Liver (tissue), 9 donors: ENCODE measurements around the gene CEP63. TPM values are rescaled to one million over a fixed set of nuclear protein-coding genes. Genes with fewer than 3 reads are reported as not detected.

Experiments used
- DNase-seq: peaks from one replicate; pipeline ENCODE4 v3.0.0-alpha.2; 2017; ENCODE audit warnings: low spot score
- H3K27ac ChIP-seq, 2 donors: one replicate each; pipeline ENCODE4 v1.7.0; 2013; ENCODE audit warnings: inconsistent platforms in 2 of 2, low read length in 2 of 2, control low read depth in 1 of 2, low read depth in 1 of 2, mild to moderate bottlenecking in 1 of 2
- H3K27me3 ChIP-seq, 4 donors: one replicate each; pipeline versions ENCODE4 v1.6.1 to v1.7.0; 2013; ENCODE audit warnings: low read length in 3 of 4, inconsistent platforms in 1 of 4, mild to moderate bottlenecking in 1 of 4, moderate library complexity in 1 of 4; ENCODE audit not compliant: control insufficient read depth in 4 of 4, insufficient read depth in 4 of 4
- H3K36me3 ChIP-seq, 4 donors: one replicate each; pipeline versions ENCODE4 v1.6.1 to v1.7.0; 2013; ENCODE audit warnings: low read length in 3 of 4, mild to moderate bottlenecking in 3 of 4, low read depth in 1 of 4, moderate library complexity in 1 of 4; ENCODE audit not compliant: control insufficient read depth in 4 of 4, insufficient read depth in 3 of 4
- H3K4me1 ChIP-seq, 4 donors: one replicate each; pipeline versions ENCODE4 v1.6.1 to v1.7.0; 2013; ENCODE audit warnings: low read length in 3 of 4, mild to moderate bottlenecking in 3 of 4, moderate library complexity in 1 of 4; ENCODE audit not compliant: control insufficient read depth in 4 of 4, insufficient read depth in 4 of 4
- H3K4me3 ChIP-seq, 3 donors: one replicate each; pipeline versions ENCODE4 v1.6.1 to v1.7.0; 2013; ENCODE audit warnings: low read length in 3 of 3, control low read depth in 1 of 3, low read depth in 1 of 3, mild to moderate bottlenecking in 1 of 3
- H3K9ac ChIP-seq, 2 donors: one replicate each; pipeline ENCODE4 v1.7.0; 2013; ENCODE audit warnings: low read length in 2 of 2, mild to moderate bottlenecking in 2 of 2, moderate library complexity in 2 of 2, control low read depth in 1 of 2, low read depth in 1 of 2
- H3K9me3 ChIP-seq, 4 donors: one replicate each; pipeline versions ENCODE4 v1.6.1 to v1.7.0; 2013; ENCODE audit warnings: low read length in 3 of 4; ENCODE audit not compliant: control insufficient read depth in 4 of 4
- EGR1 ChIP-seq, 2 donors: IDR thresholded peaks; 2 replicates each; pipeline ENCODE4 v1.6.1; 2016 to 2018; ENCODE audit warnings: antibody characterized with exemption in 2 of 2, low read depth in 2 of 2
- FOXA1 ChIP-seq: IDR thresholded peaks from 2 replicates; pipeline ENCODE4 v1.6.1; 2016; ENCODE audit warnings: antibody characterized with exemption
- FOXA2 ChIP-seq: IDR thresholded peaks from 2 replicates; pipeline ENCODE4 v1.6.1; 2016; ENCODE audit warnings: antibody characterized with exemption
- GABPA ChIP-seq, 2 donors: IDR thresholded peaks in 1 of 2; conservative IDR thresholded peaks in 1 of 2; 2 replicates each; pipeline ENCODE4 v1.6.1; 2016; ENCODE audit warnings: antibody characterized with exemption in 2 of 2, mild to moderate bottlenecking in 1 of 2, moderate library complexity in 1 of 2
- HNF4A ChIP-seq, 2 donors: conservative IDR thresholded peaks; 2 replicates each; pipeline ENCODE4 v1.6.1; 2016; ENCODE audit warnings: antibody characterized with exemption in 2 of 2, mild to moderate bottlenecking in 2 of 2
- JUND ChIP-seq, 2 donors: IDR thresholded peaks; 2 replicates each; pipeline ENCODE4 v1.6.1; 2016; ENCODE audit warnings: antibody characterized with exemption in 2 of 2
- NR2F2 ChIP-seq: IDR thresholded peaks from 2 replicates; pipeline ENCODE4 v1.6.1; 2016; ENCODE audit warnings: antibody characterized with exemption
- RAD21 ChIP-seq, 2 donors: IDR thresholded peaks; 2 replicates each; pipeline ENCODE4 v1.6.1; 2016; ENCODE audit warnings: antibody characterized with exemption in 2 of 2, mild to moderate bottlenecking in 2 of 2
- REST ChIP-seq: IDR thresholded peaks from 2 replicates; pipeline ENCODE4 v1.6.1; 2016; ENCODE audit warnings: antibody characterized with exemption, mild to moderate bottlenecking
- SP1 ChIP-seq: IDR thresholded peaks from 2 replicates; pipeline ENCODE4 v1.6.1; 2018; ENCODE audit warnings: antibody characterized with exemption, mild to moderate bottlenecking
- WGBS: extraction: QIAGEN DNeasy Blood & Tissue Kit; methylation state at CpG from one replicate; pipeline ENCODE4 v1.1.7; 2013; 5-methylcytosine and 5-hydroxymethylcytosine counted together
- polyA plus RNA-seq, 2 donors: library from polyadenylated mRNA; stranded (reverse) in 1 of 2; unstranded in 1 of 2; fragments of 200-250 nt in 1 of 2; fragments of >200 nt in 1 of 2; fragmentation: Nextera tagmentation in 1 of 2; extraction: Ambion mirVana in 1 of 2; gene quantifications; one replicate each; pipeline versions ENCODE4 v1.2.1 to v1.2.3, GENCODE V29; 2013 to 2015
- total RNA-seq, 2 donors: library from RNA; depleted of rRNA; stranded (reverse); fragments of >200 nt; gene quantifications; one replicate each; pipeline ENCODE4 v1.2.3, GENCODE V29; 2014
- TF ChIP-seq, protein P1 (sequence below): IDR thresholded peaks from 2 replicates; pipeline ENCODE4 v1.6.1; 2016; ENCODE audit warnings: antibody characterized with exemption
- TF ChIP-seq, protein P2 (sequence below): fragments of 150-350 bp; IDR thresholded peaks from 2 replicates; pipeline ENCODE4 v1.5.1; 2017; ENCODE audit warnings: improper control_type of control experiment, low read depth, low read length; ENCODE audit not compliant: missing input control
- TF ChIP-seq, protein P3 (sequence below): IDR thresholded peaks from 2 replicates; pipeline ENCODE4 v1.6.1; 2016; ENCODE audit warnings: antibody characterized with exemption
- TF ChIP-seq, protein P4 (sequence below): IDR thresholded peaks from 2 replicates; pipeline ENCODE4 v1.6.1; 2016; ENCODE audit warnings: antibody characterized with exemption
- donor health status: healthy.
- donor health status: healthy.
- donor health status: healthy.
- donor health status: healthy.
- donor health status: healthy.

Gene CEP63
- total and polyA plus RNA-seq, 4 donors, result 8.1 to 16.1 (median 12.7) TPM

DNA sequence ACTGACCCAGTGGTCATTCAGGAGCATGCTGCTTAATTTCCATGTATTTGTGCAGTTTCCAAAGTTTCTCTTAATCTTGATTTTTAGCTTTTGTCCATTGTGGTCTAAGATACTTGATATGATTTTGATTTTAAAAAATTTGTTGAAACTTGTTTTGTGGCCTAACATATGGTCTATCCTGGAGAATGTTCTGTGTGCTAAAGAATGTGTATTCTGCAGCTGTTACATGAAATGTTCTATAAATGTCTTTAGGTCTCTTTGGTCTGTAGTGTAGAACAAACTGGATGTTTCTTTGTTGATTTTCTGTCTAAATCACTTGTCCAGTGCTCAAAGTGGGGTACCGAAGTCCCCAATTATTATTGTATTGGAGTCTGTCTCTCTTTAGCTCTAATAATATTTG, 17.4 kb downstream of the CEP63 start:
- H3K27ac ChIP-seq, result no peak overlapping the region
- H3K27me3 ChIP-seq, result no peaks in the 10 kb centered on the region
- no peaks in the 10 kb centered on the region for H3K4me1 ChIP-seq
- no peaks in the 10 kb centered on the region for H3K9me3 ChIP-seq
- H3K4me3 ChIP-seq, result no peak overlapping the region
- peaks cover 0 to 10% (median 5%) of the 10 kb centered on the region in 4 donors for H3K36me3 ChIP-seq
- no peak overlapping the region for H3K9ac ChIP-seq
- DNase-seq, result no peak
- WGBS, result 100% methylated on average over 1 of the region's 1 CpG
- TF ChIP-seq FOXA1, result no peak

- Histone ChIP-seq H3K4me3 (no peak overlapping the region), H3K27me3 (no peaks in the 10 kb centered on the region), H3K27ac (no peak overlapping the region), H3K36me3 (peaks cover 0 to 17% (median 6%) of the 10 kb centered on the region in 4 donors), H3K9me3 (no peaks in the 10 kb centered on the region), H3K9ac (no peak overlapping the region), H3K4me1 (no peaks in the 10 kb centered on the region)
- 66% methylated on average over 3 of the region's 3 CpGs for WGBS
- DNase-seq, result no peak
- TF ChIP-seq NR2F2 (no peak), FOXA1 (no peak), FOXA2 (no peak), JUND (IDR thresholded peaks at IDR 0.05) (no peak), EGR1 (IDR thresholded peaks at IDR 0.05; ENCODE audit: low read depth in 2 of 2) (no peak)
- TF ChIP-seq, protein P1, sequence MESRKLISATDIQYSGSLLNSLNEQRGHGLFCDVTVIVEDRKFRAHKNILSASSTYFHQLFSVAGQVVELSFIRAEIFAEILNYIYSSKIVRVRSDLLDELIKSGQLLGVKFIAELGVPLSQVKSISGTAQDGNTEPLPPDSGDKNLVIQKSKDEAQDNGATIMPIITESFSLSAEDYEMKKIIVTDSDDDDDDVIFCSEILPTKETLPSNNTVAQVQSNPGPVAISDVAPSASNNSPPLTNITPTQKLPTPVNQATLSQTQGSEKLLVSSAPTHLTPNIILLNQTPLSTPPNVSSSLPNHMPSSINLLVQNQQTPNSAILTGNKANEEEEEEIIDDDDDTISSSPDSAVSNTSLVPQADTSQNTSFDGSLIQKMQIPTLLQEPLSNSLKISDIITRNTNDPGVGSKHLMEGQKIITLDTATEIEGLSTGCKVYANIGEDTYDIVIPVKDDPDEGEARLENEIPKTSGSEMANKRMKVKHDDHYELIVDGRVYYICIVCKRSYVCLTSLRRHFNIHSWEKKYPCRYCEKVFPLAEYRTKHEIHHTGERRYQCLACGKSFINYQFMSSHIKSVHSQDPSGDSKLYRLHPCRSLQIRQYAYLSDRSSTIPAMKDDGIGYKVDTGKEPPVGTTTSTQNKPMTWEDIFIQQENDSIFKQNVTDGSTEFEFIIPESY, result no peak
- TF ChIP-seq, protein P2, sequence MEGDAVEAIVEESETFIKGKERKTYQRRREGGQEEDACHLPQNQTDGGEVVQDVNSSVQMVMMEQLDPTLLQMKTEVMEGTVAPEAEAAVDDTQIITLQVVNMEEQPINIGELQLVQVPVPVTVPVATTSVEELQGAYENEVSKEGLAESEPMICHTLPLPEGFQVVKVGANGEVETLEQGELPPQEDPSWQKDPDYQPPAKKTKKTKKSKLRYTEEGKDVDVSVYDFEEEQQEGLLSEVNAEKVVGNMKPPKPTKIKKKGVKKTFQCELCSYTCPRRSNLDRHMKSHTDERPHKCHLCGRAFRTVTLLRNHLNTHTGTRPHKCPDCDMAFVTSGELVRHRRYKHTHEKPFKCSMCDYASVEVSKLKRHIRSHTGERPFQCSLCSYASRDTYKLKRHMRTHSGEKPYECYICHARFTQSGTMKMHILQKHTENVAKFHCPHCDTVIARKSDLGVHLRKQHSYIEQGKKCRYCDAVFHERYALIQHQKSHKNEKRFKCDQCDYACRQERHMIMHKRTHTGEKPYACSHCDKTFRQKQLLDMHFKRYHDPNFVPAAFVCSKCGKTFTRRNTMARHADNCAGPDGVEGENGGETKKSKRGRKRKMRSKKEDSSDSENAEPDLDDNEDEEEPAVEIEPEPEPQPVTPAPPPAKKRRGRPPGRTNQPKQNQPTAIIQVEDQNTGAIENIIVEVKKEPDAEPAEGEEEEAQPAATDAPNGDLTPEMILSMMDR, result no peak
Observed at GRCh38 chr3:134504132-134504531, 18.3 kb downstream of the CEP63 start.

- no peak for TF ChIP-seq RAD21 (IDR thresholded peaks at IDR 0.05)
- TF ChIP-seq, protein P1, result no peak
- TF ChIP-seq, protein P3, sequence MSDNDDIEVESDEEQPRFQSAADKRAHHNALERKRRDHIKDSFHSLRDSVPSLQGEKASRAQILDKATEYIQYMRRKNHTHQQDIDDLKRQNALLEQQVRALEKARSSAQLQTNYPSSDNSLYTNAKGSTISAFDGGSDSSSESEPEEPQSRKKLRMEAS, result no peak
- TF ChIP-seq REST, result no peak
- no peak for TF ChIP-seq FOXA1
- TF ChIP-seq GABPA (IDR thresholded peaks at IDR 0.05 in 1 of 2, conservative IDR thresholded peaks at IDR 0.05 in 1 of 2), result no peak
- no peak for TF ChIP-seq SP1
- no peak for TF ChIP-seq HNF4A (conservative IDR thresholded peaks at IDR 0.05)
- TF ChIP-seq, protein P4, sequence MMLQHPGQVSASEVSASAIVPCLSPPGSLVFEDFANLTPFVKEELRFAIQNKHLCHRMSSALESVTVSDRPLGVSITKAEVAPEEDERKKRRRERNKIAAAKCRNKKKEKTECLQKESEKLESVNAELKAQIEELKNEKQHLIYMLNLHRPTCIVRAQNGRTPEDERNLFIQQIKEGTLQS, result no peak
- Histone ChIP-seq H3K4me1 (no peaks in the 10 kb centered on the region), H3K27ac (no peak overlapping the region), H3K9ac (no peak overlapping the region), H3K9me3 (no peaks in the 10 kb centered on the region), H3K4me3 (no peak overlapping the region), H3K27me3 (no peaks in the 10 kb centered on the region), H3K36me3 (peaks cover 0 to 20% (median 7%) of the 10 kb centered on the region in 4 donors)
- WGBS, result 69% methylated on average over 3 of the region's 3 CpGs
- DNase-seq, result no peak
Observed at GRCh38 chr3:134505485-134505884, 19.6 kb downstream of the CEP63 start.
